HepG2 (cell line): Measurements from ENCODE around the gene UBR3. TPM values are rescaled to one million over a fixed set of nuclear protein-coding genes. Genes with fewer than 3 reads are reported as not detected.

Experiments used
- ATAC-seq: fragments of 200-7000 bp; cut with Tn5 transposase; 3 replicates; pipeline ENCODE4 v1.9.1; 2020; ENCODE audit warnings: mild to moderate bottlenecking, moderate library complexity
- BruUV-seq: library from RNA; stranded (reverse); fragments of 400-500 nt; replicated peaks from 2 replicates; lab custom pipeline; 2021; lab: Mats Ljungman, UMichigan
- CTCF ChIA-PET: fragments of 300-600 bp; formaldehyde crosslinking; extraction: SDS; loops from one replicate; lab custom pipeline; 2021; ENCODE audit warnings: low total read pairs, inconsistent platforms, low intra/inter-chr PET ratio; lab: Yijun Ruan, JAX
- POLR2A ChIA-PET: fragments of 350-600 bp; sonication (Branson Sonifier 250); formaldehyde crosslinking; loops from one replicate; lab custom pipeline; 2020; ENCODE audit warnings: antibody characterized with exemption, inconsistent platforms; lab: Yijun Ruan, JAX
- DNase-seq: peaks from one replicate; pipeline ENCODE4 v3.0.0-alpha.2; 2015; ENCODE audit warnings: low spot score
- FAIRE-seq: peaks from 3 replicates; lab custom pipeline; 2011; peaks lifted over from hg19 to GRCh38; lab: Jason Lieb, UNC
- H2AFZ ChIP-seq: one replicate; pipeline ENCODE4 v1.6.1; 2011; ENCODE audit warnings: low read length, inconsistent platforms
- H3K27ac ChIP-seq: fragments of 300-600 bp; 3 replicates; pipeline ENCODE4 v1.8.0; 2011; ENCODE audit warnings: mixed run types, mild to moderate bottlenecking, mixed read lengths, low read length, inconsistent platforms; ENCODE audit not compliant: insufficient read depth; ENCODE audit errors: extremely low read length
- H3K27me3 ChIP-seq, 2 experiments: fragments of 200-600 bp in 1 of 2; 2 replicates in 1 of 2; 3 replicates in 1 of 2; pipeline versions ENCODE4 v1.6.0 to v1.8.0; 2011; ENCODE audit warnings: low read length in 2 of 2, mild to moderate bottlenecking in 2 of 2, moderate library complexity in 2 of 2, inconsistent platforms in 1 of 2; ENCODE audit not compliant: insufficient read depth in 2 of 2, control insufficient read depth in 1 of 2
- H3K36me3 ChIP-seq, 2 experiments: fragments of 200-600 bp in 1 of 2; replicated peaks in 1 of 2; 2 replicates in 1 of 2; 3 replicates in 1 of 2; pipeline versions ENCODE4 v1.5.1 to v1.8.0; 2011; ENCODE audit warnings: low read length in 2 of 2, inconsistent platforms in 1 of 2; ENCODE audit not compliant: insufficient read depth in 2 of 2, control insufficient read depth in 1 of 2
- H3K4me1 ChIP-seq: 2 replicates; pipeline ENCODE4 v1.5.1; 2012; ENCODE audit warnings: low read length, inconsistent platforms; ENCODE audit not compliant: insufficient read depth
- H3K4me2 ChIP-seq: 2 replicates; pipeline ENCODE4 v1.6.0; 2011; ENCODE audit warnings: low read depth, low read length, inconsistent platforms
- H3K4me3 ChIP-seq, 3 experiments: fragments of 200-600 bp in 1 of 3; sonication (generic), shearing (Covaris generic) in 1 of 3; replicated peaks in 1 of 3; 2 replicates each; pipeline ENCODE4 v1.5.1; 2011 to 2016; ENCODE audit warnings: low read length in 3 of 3, inconsistent platforms in 2 of 3, low read depth in 2 of 3, mild to moderate bottlenecking in 2 of 3, control low read depth in 1 of 3, mixed read lengths in 1 of 3; ENCODE audit not compliant: insufficient read depth in 1 of 3
- H3K79me2 ChIP-seq: one replicate; pipeline ENCODE4 v1.6.1; 2011; ENCODE audit warnings: low read length, inconsistent platforms; ENCODE audit not compliant: insufficient read depth
- H3K9ac ChIP-seq: 2 replicates; pipeline ENCODE4 v1.6.0; 2011; ENCODE audit warnings: mild to moderate bottlenecking, low read depth, low read length, inconsistent platforms; ENCODE audit not compliant: insufficient read depth
- H3K9me3 ChIP-seq: 2 replicates; pipeline ENCODE4 v1.5.1; 2012; ENCODE audit warnings: mild to moderate bottlenecking, low read length
- H4K20me1 ChIP-seq: 2 replicates; pipeline ENCODE4 v1.6.0; 2011; ENCODE audit warnings: inconsistent platforms, mild to moderate bottlenecking, low read length, moderate library complexity; ENCODE audit not compliant: insufficient read depth
- ADNP ChIP-seq: sonication (generic); formaldehyde crosslinking; IDR thresholded peaks from 2 replicates; pipeline ENCODE4 v1.4.0; 2020; ENCODE audit warnings: missing genetic modification reagents
- FOXO1 ChIP-seq: sonication (generic); formaldehyde crosslinking; IDR thresholded peaks from 2 replicates; pipeline ENCODE4 v1.4.0; 2020; ENCODE audit warnings: missing genetic modification reagents
- IRX3 ChIP-seq: sonication (generic); formaldehyde crosslinking; IDR thresholded peaks from 2 replicates; pipeline ENCODE4 v1.8.1; 2023; ENCODE audit warnings: mild to moderate bottlenecking, low read depth, missing genetic modification reagents, borderline replicate concordance
- ISX ChIP-seq: sonication (generic); formaldehyde crosslinking; conservative IDR thresholded peaks from 2 replicates; pipeline ENCODE4 v1.5.0; 2020; ENCODE audit warnings: missing genetic modification reagents
- KAT2B ChIP-seq: fragments of 150-350 bp; IDR thresholded peaks from 2 replicates; pipeline ENCODE4 v1.6.1; 2014; ENCODE audit warnings: low read depth, low read length, borderline replicate concordance
- KIAA2018 ChIP-seq: sonication (generic); formaldehyde crosslinking; IDR thresholded peaks from 2 replicates; pipeline ENCODE4 v1.5.0; 2020; ENCODE audit warnings: mild to moderate bottlenecking, missing genetic modification reagents, borderline replicate concordance
- MTF2 ChIP-seq: sonication (generic); formaldehyde crosslinking; IDR thresholded peaks from 2 replicates; pipeline ENCODE4 v1.5.0; 2020; ENCODE audit warnings: missing genetic modification reagents, borderline replicate concordance
- NCOA1 ChIP-seq: sonication (generic); formaldehyde crosslinking; IDR thresholded peaks from 2 replicates; pipeline ENCODE4 v1.9.0; 2021; ENCODE audit warnings: missing genetic modification reagents
- RAD21 ChIP-seq: fragments of 450-650 bp; formaldehyde crosslinking; IDR thresholded peaks from 2 replicates; pipeline ENCODE4 v1.5.0; 2020; ENCODE audit warnings: mild to moderate bottlenecking
- SAP130 ChIP-seq: IDR thresholded peaks from 2 replicates; pipeline ENCODE4 v1.6.1; 2016; ENCODE audit warnings: low read depth
- ZC3H4 ChIP-seq: sonication (generic); formaldehyde crosslinking; IDR thresholded peaks from 2 replicates; pipeline ENCODE4 v1.4.0; 2020; ENCODE audit warnings: missing genetic modification reagents, borderline replicate concordance
- ZNF761 ChIP-seq: sonication (generic); formaldehyde crosslinking; conservative IDR thresholded peaks from 2 replicates; pipeline ENCODE4 v1.4.0; 2020; ENCODE audit warnings: mild to moderate bottlenecking, missing genetic modification reagents
- WGBS: methylation state at CpG from one replicate; pipeline ENCODE4 v1.1.6; 2017; ENCODE audit warnings: low lambda C conversion rate; 5-methylcytosine and 5-hydroxymethylcytosine counted together
- in situ Hi-C: cut with HindIII; loops from 2 replicates; pipeline ENCODE4 v1.10.0; 2017; ENCODE audit warnings: low pct_unique_long_range_greater_than_20kb; ENCODE audit not compliant: extremely low pct_ligation_motif_present
- intact Hi-C: fragments of 100-400 bp; cut with micrococcal nuclease; formaldehyde crosslinking; loops from one replicate; pipeline ENCODE4 v1.10.0; 2022; ENCODE audit not compliant: unreplicated experiment
- polyA plus RNA-seq, 8 experiments: library from polyadenylated mRNA; depleted of rRNA in 3 of 8; stranded (reverse) in 7 of 8; unstranded in 1 of 8; fragments of >200 nt; fragmentation: Illumina TruSeq in 4 of 8; extraction: Trizol in 4 of 8; gene quantifications; 2 replicates each; pipeline versions ENCODE4 v1.2.1 to v1.2.3, GENCODE V29; 2011 to 2016; ENCODE audit warnings: low read depth in 4 of 8, missing spikeins in 1 of 8, mixed read lengths in 1 of 8; ENCODE audit not compliant: insufficient read depth in 1 of 8
- total RNA-seq, 5 experiments: library from RNA; depleted of rRNA; stranded (reverse); fragments of >200 nt; fragmentation: Illumina TruSeq; extraction: Trizol; gene quantifications; 2 replicates each; pipeline ENCODE4 v1.2.3, GENCODE V29; 2016; ENCODE audit warnings: low read depth in 1 of 5
- TF ChIP-seq, protein P1 (sequence below): sonication (generic); formaldehyde crosslinking; IDR thresholded peaks from 2 replicates; pipeline ENCODE4 v1.5.0; 2020; ENCODE audit warnings: mild to moderate bottlenecking, missing genetic modification reagents

The UBR3 gene
- total and polyA plus RNA-seq, 2 of the 13 experiments (the other 11 are each of a cell fraction or from before 2014, with no cell fraction given): 15.1 to 28.0 TPM

- ChIA-PET CTCF (no interaction called here), POLR2A (no interaction called here)
- ATAC-seq (no peak), FAIRE-seq (no peak), DNase-seq (no peak)
- Histone ChIP-seq H3K4me1 (peaks cover 25% of the 10 kb centered on the region), H3K79me2 (no peaks in the 10 kb centered on the region), H3K9me3 (peaks cover 24% of the 10 kb centered on the region), H4K20me1 (no peaks in the 10 kb centered on the region), H3K9ac (no peak overlapping the region), H3K36me3 (no peaks in the 10 kb centered on the region), H2AFZ (no peak overlapping the region), H3K4me3 (no peak overlapping the region), H3K27me3 (peaks cover 0 to 8% of the 10 kb centered on the region in 2 experiments; a peak in 4 of 5 replicates), H3K4me2 (no peak overlapping the region), H3K27ac (no peak overlapping the region)
- 60% methylated on average over 1 of the region's 1 CpG for WGBS
- in situ Hi-C loops (no loop called here), intact Hi-C loops (no loop called here)
- BruUV-seq: no TSS peak
- TF ChIP-seq ZC3H4 (no peak), KIAA2018 (CRISPR knock-in tag) (no peak), ZNF761 (CRISPR knock-in tag) (no peak), MTF2 (CRISPR knock-in tag) (no peak), RAD21 (CRISPR knock-in tag) (no peak), FOXO1 (CRISPR knock-in tag) (no peak), ISX (CRISPR knock-in tag) (no peak), SAP130 (no peak), NCOA1 (no peak), KAT2B (no peak), IRX3 (no peak), ADNP (CRISPR knock-in tag) (no peak)
- TF ChIP-seq, protein P1, sequence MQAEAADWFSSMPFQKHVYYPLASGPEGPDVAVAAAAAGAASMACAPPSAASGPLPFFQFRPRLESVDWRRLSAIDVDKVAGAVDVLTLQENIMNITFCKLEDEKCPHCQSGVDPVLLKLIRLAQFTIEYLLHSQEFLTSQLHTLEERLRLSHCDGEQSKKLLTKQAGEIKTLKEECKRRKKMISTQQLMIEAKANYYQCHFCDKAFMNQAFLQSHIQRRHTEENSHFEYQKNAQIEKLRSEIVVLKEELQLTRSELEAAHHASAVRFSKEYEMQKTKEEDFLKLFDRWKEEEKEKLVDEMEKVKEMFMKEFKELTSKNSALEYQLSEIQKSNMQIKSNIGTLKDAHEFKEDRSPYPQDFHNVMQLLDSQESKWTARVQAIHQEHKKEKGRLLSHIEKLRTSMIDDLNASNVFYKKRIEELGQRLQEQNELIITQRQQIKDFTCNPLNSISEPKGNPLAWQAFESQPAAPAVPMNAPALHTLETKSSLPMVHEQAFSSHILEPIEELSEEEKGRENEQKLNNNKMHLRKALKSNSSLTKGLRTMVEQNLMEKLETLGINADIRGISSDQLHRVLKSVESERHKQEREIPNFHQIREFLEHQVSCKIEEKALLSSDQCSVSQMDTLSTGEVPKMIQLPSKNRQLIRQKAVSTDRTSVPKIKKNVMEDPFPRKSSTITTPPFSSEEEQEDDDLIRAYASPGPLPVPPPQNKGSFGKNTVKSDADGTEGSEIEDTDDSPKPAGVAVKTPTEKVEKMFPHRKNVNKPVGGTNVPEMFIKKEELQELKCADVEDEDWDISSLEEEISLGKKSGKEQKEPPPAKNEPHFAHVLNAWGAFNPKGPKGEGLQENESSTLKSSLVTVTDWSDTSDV (CRISPR knock-in tag): no peak
Observed at GRCh38 chr2:170121689-170122088, 294.4 kb downstream of the UBR3 start.
